Measurements from ENCODE around the gene ZGLP1.

The ZGLP1 gene

DNA sequence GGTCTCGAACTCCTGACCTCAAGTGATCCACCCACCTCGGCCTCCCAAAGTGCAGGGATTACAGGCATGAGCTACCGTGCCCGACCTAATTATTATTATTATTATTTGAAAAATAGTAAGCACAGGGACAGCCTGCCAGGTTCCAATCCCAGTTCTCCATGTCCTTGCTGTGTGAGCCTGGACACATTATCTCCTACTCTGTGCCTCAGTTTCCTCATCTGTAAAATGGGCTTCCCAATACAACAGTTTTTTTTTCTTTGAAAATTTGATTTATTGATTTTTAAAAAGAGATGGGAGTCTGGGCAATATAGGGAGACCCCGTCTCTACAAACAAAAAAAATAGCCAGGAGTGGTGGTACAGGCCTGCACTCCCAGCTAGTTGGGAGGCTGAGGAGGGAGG, 3.3 kb downstream of the ZGLP1 start:
- H3K36me3 ChIP-seq (ENCODE audit: control insufficient read depth in 4 of 4, insufficient read depth in 4 of 4, low read length in 3 of 4) = peaks cover 0 to 6% (median 1%) of the 10 kb centered on the region in 4 experiments
- WGBS (ENCODE audit: insufficient coverage) = no CpG with 5 or more reads among the region's 5 CpGs

DNA sequence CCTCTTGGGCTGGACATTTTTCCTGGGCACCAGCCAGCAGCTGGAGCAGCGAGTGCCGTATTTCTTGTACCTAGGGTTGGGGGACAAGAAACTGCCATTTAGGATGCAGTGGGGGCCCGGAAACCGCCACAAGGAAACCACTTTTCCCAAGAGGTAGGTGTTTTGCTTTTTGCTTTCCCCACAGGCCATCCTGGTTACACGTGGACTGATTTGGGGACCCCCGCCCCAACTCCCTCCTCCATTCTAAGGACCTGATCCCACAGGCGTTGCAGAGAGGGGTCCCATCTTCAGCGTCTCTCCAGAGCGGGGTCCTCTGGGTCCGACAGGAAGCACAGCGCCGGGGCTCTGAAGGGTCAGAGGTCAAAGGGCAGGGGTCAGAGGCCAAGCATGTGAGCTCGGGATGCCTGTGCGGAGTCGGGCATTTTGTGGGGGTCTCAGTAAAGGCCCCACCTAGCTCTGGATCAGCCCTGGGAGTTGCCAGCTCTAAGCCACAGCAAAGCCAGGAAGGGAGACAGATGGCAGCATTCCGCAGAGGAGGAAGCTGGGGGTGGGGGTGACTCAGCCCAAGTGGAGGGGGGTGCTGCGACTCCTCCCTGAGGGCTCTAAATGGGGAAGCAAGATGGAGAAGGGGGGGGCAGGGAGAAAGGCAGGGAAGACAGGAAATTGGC, 4.3 kb downstream of the ZGLP1 start:
- POLR2A ChIA-PET = interaction anchor here (1.1 kb wide), 1 partner anchor 27 kb away, joined by 3 read pairs; no protein-coding TSS in a partner anchor
- H3K36me3 ChIP-seq (ENCODE audit: control insufficient read depth in 4 of 4, insufficient read depth in 4 of 4, low read length in 3 of 4) = peaks cover 0 to 5% (median 1%) of the 10 kb centered on the region in 4 experiments
- H3K4me1 ChIP-seq (ENCODE audit: control extremely low read depth in 1 of 4, control insufficient read depth in 4 of 4, insufficient read depth in 4 of 4, low read length in 3 of 4) = peaks cover 0 to 52% (median 46%) of the 10 kb centered on the region in 4 experiments
- H3K27me3 ChIP-seq (replicated peaks in 2 of 5; ENCODE audit: control insufficient read depth in 4 of 5, insufficient read depth in 5 of 5, low read length in 4 of 5) = no peaks in the 10 kb centered on the region
- WGBS (ENCODE audit: insufficient coverage) = 34% methylated on average over 15 of the region's 17 CpGs
- no peaks in the 10 kb centered on the region for H3K9me3 ChIP-seq (ENCODE audit: control extremely low read depth in 1 of 5, control insufficient read depth in 4 of 5, insufficient read depth in 2 of 5, low read depth in 1 of 5, low read length in 4 of 5)
- peak overlapping the region in 4 of 7 experiments; percentile 10 to 52 (median 38) for H3K4me3 ChIP-seq (ENCODE audit: control insufficient read depth in 1 of 7, extremely low read depth in 1 of 7, insufficient read depth in 4 of 7, low read depth in 2 of 7, low read length in 6 of 7)
- CTCF ChIA-PET = interaction anchor here (0.7 to 2.5 kb wide), 13 partner anchors 9 to 112 kb away, joined by 3 to 11 read pairs (median 5); partner anchors contain the start of genes ICAM1 and ICAM5
- peak overlapping the region in 1 of 2 experiments; percentile 58 for H3K27ac ChIP-seq (ENCODE audit: insufficient read depth in 1 of 2, low read depth in 1 of 2, low read length in 2 of 2, poor library complexity in 1 of 2, severe bottlenecking in 2 of 2)
- DNase-seq = peak; percentile 61 to 76 (median 71)

More for the DNA sequence above, 3.3 kb downstream of the ZGLP1 start:
- Histone ChIP-seq H3K4me1 (ENCODE audit: control extremely low read depth in 1 of 4, control insufficient read depth in 4 of 4, insufficient read depth in 4 of 4, low read length in 3 of 4) (peaks cover 0 to 41% (median 40%) of the 10 kb centered on the region in 4 experiments), H3K27ac (ENCODE audit: insufficient read depth in 1 of 2, low read depth in 1 of 2, low read length in 2 of 2, poor library complexity in 1 of 2, severe bottlenecking in 2 of 2) (no peak overlapping the region), H3K4me3 (ENCODE audit: control insufficient read depth in 1 of 7, extremely low read depth in 1 of 7, insufficient read depth in 4 of 7, low read depth in 2 of 7, low read length in 6 of 7) (no peak overlapping the region), H3K9me3 (ENCODE audit: control extremely low read depth in 1 of 5, control insufficient read depth in 4 of 5, insufficient read depth in 2 of 5, low read depth in 1 of 5, low read length in 4 of 5) (no peaks in the 10 kb centered on the region), H3K27me3 (replicated peaks in 2 of 5; ENCODE audit: control insufficient read depth in 4 of 5, insufficient read depth in 5 of 5, low read length in 4 of 5) (no peaks in the 10 kb centered on the region)
- DNase-seq = no peak
- POLR2A ChIA-PET = interaction anchor here (1.1 kb wide), 1 partner anchor 28 kb away, joined by 3 read pairs; no protein-coding TSS in a partner anchor
- CTCF ChIA-PET = interaction anchor here (0.7 to 2.5 kb wide), 10 partner anchors 10 to 46 kb away, joined by 3 to 10 read pairs (median 6); partner anchors contain the start of genes ICAM1 and ICAM5

DNA sequence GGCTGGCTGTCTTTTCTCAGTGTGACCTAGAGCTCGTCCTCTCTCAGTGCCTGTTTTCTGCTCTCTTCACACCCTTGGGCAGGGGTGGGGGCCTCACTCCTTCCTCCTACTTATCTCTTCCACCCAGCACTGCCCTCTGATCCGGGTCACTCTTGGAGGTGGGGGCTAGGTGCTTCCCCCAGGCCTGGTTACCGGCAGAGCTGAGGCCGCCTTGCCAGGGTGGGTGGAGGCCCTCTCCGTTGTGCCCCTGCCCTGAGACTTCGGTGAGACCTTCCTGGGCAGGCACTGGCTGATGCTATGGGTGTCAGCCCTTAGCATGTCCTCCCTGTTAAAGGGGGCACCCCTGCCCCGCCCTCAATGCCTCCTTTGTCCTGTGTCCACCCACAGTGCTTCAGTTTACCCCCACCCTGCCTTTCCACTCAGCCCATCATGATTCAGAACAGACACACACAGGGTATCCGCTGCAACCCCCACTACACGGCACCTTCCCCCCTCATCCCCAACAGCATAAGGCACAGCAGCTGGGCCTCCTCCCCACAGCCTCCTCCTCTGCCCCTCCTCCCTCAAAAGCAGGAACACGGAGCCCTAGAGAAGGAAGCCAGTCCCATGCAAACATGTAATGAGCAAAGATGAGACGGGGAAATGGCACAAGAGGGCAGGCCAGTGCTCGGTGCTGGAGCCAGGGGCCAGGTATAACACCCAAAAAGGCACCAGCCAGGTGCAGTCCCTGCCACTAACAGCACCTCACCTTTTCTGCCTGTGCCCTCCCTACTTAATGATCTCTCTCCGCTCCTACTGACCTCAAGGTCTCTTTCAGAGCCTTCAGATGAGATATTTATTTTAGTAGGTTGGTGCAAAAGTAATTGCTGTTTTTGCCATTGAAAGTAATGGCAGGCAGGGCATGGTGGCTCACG, 9.8 kb downstream of the ZGLP1 start:
- POLR2A ChIA-PET = interaction anchor here (0.6 to 1.5 kb wide), 7 partner anchors 10 to 80 kb away, joined by 3 to 12 read pairs (median 3); partner anchors contain the start of genes ICAM1, ICAM5, RAVER1 and TYK2

DNA sequence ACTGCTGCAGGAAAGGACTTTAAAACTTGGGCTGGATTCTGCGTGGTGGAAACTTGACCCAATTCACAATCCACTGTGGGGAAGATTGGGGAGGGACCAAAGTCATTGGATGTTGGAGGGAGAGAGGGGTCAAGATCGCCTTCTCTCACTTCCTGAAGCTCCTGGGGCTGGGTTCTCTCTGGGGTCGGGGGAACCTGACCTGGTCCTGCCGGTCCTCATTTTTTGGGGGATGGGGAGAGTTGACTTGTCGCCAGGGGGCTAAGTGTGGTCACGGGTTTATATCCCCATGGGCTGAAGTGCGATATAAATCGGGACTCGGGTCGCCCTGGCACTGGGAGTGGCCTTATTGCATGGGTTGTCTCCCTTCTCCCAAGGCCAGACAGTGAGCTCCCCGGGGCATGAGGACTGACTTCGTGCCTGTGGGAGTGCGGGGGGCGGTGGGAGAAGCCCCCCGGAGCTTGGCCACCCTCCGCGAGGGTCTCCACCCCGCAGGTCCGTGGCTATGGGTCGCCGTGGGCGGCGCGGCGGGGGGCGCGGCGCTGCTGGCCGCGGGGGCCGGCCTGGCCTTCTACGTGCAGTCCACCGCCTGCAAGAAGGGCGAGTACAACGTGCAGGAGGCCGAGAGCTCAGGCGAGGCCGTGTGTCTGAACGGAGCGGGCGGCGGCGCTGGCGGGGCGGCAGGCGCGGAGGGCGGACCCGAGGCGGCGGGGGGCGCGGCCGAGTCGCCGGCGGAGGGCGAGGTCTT, 13.6 kb downstream of the ZGLP1 start:
- POLR2A ChIA-PET = interaction anchor here (0.8 to 1.2 kb wide), 3 partner anchors 10 to 85 kb away, joined by 3 to 5 read pairs (median 3); partner anchors contain the start of genes ICAM1, ICAM4 and TYK2
- H3K4me1 ChIP-seq (ENCODE audit: control extremely low read depth in 1 of 4, control insufficient read depth in 4 of 4, insufficient read depth in 4 of 4, low read length in 3 of 4) = peaks cover 5 to 76% (median 64%) of the 10 kb centered on the region in 4 experiments
- CTCF ChIA-PET = interaction anchor here (0.8 to 1.3 kb wide), 2 partner anchors 26 to 38 kb away, joined by 3 to 4 read pairs; no protein-coding TSS in a partner anchor
- H3K27me3 ChIP-seq (replicated peaks in 2 of 5; ENCODE audit: control insufficient read depth in 4 of 5, insufficient read depth in 5 of 5, low read length in 4 of 5) = peaks cover 0 to 57% (median 40%) of the 10 kb centered on the region in 5 experiments
- H3K9me3 ChIP-seq (ENCODE audit: control extremely low read depth in 1 of 5, control insufficient read depth in 4 of 5, insufficient read depth in 2 of 5, low read depth in 1 of 5, low read length in 4 of 5) = no peaks in the 10 kb centered on the region
- no peak overlapping the region for H3K27ac ChIP-seq (ENCODE audit: insufficient read depth in 1 of 2, low read depth in 1 of 2, low read length in 2 of 2, poor library complexity in 1 of 2, severe bottlenecking in 2 of 2)
- H3K36me3 ChIP-seq (ENCODE audit: control insufficient read depth in 4 of 4, insufficient read depth in 4 of 4, low read length in 3 of 4) = no peaks in the 10 kb centered on the region
- peak in 1 of 3 donors; percentile 29 for DNase-seq
- peak overlapping the region; percentile 4 to 78 (median 48) for H3K4me3 ChIP-seq (ENCODE audit: control insufficient read depth in 1 of 7, extremely low read depth in 1 of 7, insufficient read depth in 4 of 7, low read depth in 2 of 7, low read length in 6 of 7)
- 15% methylated on average over 11 of the region's 58 CpGs for WGBS (ENCODE audit: insufficient coverage)

More for the DNA sequence above, 9.8 kb downstream of the ZGLP1 start:
- DNase-seq = peak; percentile 80 to 96 (median 94)
- peak overlapping the region; percentile 59 to 82 for H3K27ac ChIP-seq (ENCODE audit: insufficient read depth in 1 of 2, low read depth in 1 of 2, low read length in 2 of 2, poor library complexity in 1 of 2, severe bottlenecking in 2 of 2)
- H3K4me1 ChIP-seq (ENCODE audit: control extremely low read depth in 1 of 4, control insufficient read depth in 4 of 4, insufficient read depth in 4 of 4, low read length in 3 of 4) = peaks cover 5 to 72% (median 56%) of the 10 kb centered on the region in 4 experiments
- CTCF ChIA-PET = interaction anchor here (0.6 to 2.6 kb wide), 9 partner anchors 11 to 117 kb away, joined by 3 to 21 read pairs (median 6); partner anchors contain the start of genes ICAM1, ICAM4 and ICAM5
- peak overlapping the region in 4 of 7 experiments; percentile 6 to 43 (median 28) for H3K4me3 ChIP-seq (ENCODE audit: control insufficient read depth in 1 of 7, extremely low read depth in 1 of 7, insufficient read depth in 4 of 7, low read depth in 2 of 7, low read length in 6 of 7)
- H3K36me3 ChIP-seq (ENCODE audit: control insufficient read depth in 4 of 4, insufficient read depth in 4 of 4, low read length in 3 of 4) = peaks cover 0 to 2% (median 0%) of the 10 kb centered on the region in 4 experiments
- peaks cover 0 to 19% (median 11%) of the 10 kb centered on the region in 5 experiments for H3K27me3 ChIP-seq (replicated peaks in 2 of 5; ENCODE audit: control insufficient read depth in 4 of 5, insufficient read depth in 5 of 5, low read length in 4 of 5)
- H3K9me3 ChIP-seq (ENCODE audit: control extremely low read depth in 1 of 5, control insufficient read depth in 4 of 5, insufficient read depth in 2 of 5, low read depth in 1 of 5, low read length in 4 of 5) = no peaks in the 10 kb centered on the region
- WGBS (ENCODE audit: insufficient coverage) = 9% methylated on average over 9 of the region's 14 CpGs

DNA sequence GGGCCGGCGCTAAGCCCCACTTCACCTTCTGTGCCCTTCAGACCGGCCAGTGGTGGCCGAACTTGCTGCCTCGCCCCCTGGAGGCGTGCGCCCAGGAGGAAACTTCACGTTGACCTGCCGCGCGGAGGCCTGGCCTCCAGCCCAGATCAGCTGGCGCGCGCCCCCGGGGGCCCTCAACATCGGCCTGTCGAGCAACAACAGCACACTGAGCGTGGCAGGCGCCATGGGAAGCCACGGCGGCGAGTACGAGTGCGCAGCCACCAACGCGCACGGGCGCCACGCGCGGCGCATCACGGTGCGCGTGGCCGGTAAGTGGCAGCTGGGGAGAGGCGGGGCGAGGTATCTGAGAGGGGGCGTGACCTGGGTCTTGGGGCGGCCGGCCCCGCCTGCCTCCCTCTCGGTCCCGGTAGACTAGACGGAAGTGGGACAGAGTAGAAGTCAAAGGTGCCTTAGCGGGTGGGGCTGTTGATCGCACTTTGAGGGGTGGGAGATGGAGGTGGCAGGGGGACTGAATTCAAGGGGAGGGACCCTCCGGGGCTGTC, 14.2 kb downstream of the ZGLP1 start:
- CTCF ChIA-PET = interaction anchor here (0.8 to 1.3 kb wide), 2 partner anchors 25 to 39 kb away, joined by 3 to 4 read pairs; no protein-coding TSS in a partner anchor
- Histone ChIP-seq H3K36me3 (ENCODE audit: control insufficient read depth in 4 of 4, insufficient read depth in 4 of 4, low read length in 3 of 4) (no peaks in the 10 kb centered on the region), H3K27me3 (replicated peaks in 2 of 5; ENCODE audit: control insufficient read depth in 4 of 5, insufficient read depth in 5 of 5, low read length in 4 of 5) (peaks cover 0 to 63% (median 45%) of the 10 kb centered on the region in 5 experiments), H3K4me3 (ENCODE audit: control insufficient read depth in 1 of 7, extremely low read depth in 1 of 7, insufficient read depth in 4 of 7, low read depth in 2 of 7, low read length in 6 of 7) (peak overlapping the region; percentile 4 to 78 (median 48)), H3K9me3 (ENCODE audit: control extremely low read depth in 1 of 5, control insufficient read depth in 4 of 5, insufficient read depth in 2 of 5, low read depth in 1 of 5, low read length in 4 of 5) (no peaks in the 10 kb centered on the region), H3K4me1 (ENCODE audit: control extremely low read depth in 1 of 4, control insufficient read depth in 4 of 4, insufficient read depth in 4 of 4, low read length in 3 of 4) (peaks cover 5 to 76% (median 67%) of the 10 kb centered on the region in 4 experiments), H3K27ac (ENCODE audit: insufficient read depth in 1 of 2, low read depth in 1 of 2, low read length in 2 of 2, poor library complexity in 1 of 2, severe bottlenecking in 2 of 2) (no peak overlapping the region)
- peak; percentile 58 to 71 (median 61) for DNase-seq
- POLR2A ChIA-PET = interaction anchor here (0.8 to 1.2 kb wide), 3 partner anchors 9 to 85 kb away, joined by 3 to 5 read pairs (median 3); partner anchors contain the start of genes ICAM1, ICAM4 and TYK2
- WGBS (ENCODE audit: insufficient coverage) = 1% methylated on average over 39 of the region's 48 CpGs

DNA sequence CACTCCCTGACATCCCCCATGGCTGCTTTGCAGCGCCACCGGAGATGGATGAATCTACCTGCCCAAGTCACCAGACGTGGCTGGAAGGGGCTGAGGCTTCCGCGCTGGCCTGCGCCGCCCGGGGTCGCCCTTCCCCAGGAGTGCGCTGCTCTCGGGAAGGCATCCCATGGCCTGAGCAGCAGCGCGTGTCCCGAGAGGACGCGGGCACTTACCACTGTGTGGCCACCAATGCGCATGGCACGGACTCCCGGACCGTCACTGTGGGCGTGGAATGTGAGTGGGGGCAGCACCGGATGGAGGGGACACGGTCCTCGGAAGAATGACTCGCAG, 15.3 kb downstream of the ZGLP1 start:
- WGBS (ENCODE audit: insufficient coverage) = 35% methylated on average over 24 of the region's 25 CpGs
- CTCF ChIA-PET = no interaction called here
- peaks cover 0 to 70% (median 49%) of the 10 kb centered on the region in 5 experiments for H3K27me3 ChIP-seq (replicated peaks in 2 of 5; ENCODE audit: control insufficient read depth in 4 of 5, insufficient read depth in 5 of 5, low read length in 4 of 5)
- peaks cover 5 to 76% (median 67%) of the 10 kb centered on the region in 4 experiments for H3K4me1 ChIP-seq (ENCODE audit: control extremely low read depth in 1 of 4, control insufficient read depth in 4 of 4, insufficient read depth in 4 of 4, low read length in 3 of 4)
- H3K27ac ChIP-seq (ENCODE audit: insufficient read depth in 1 of 2, low read depth in 1 of 2, low read length in 2 of 2, poor library complexity in 1 of 2, severe bottlenecking in 2 of 2) = no peak overlapping the region
- no peaks in the 10 kb centered on the region for H3K9me3 ChIP-seq (ENCODE audit: control extremely low read depth in 1 of 5, control insufficient read depth in 4 of 5, insufficient read depth in 2 of 5, low read depth in 1 of 5, low read length in 4 of 5)
- DNase-seq = no peak
- no peak overlapping the region for H3K4me3 ChIP-seq (ENCODE audit: control insufficient read depth in 1 of 7, extremely low read depth in 1 of 7, insufficient read depth in 4 of 7, low read depth in 2 of 7, low read length in 6 of 7)
- H3K36me3 ChIP-seq (ENCODE audit: control insufficient read depth in 4 of 4, insufficient read depth in 4 of 4, low read length in 3 of 4) = no peaks in the 10 kb centered on the region
- POLR2A ChIA-PET = no interaction called here

Data from common myeloid progenitor, CD34-positive (primary cell).